ENCODE measurements around the gene ARHGAP6.

Gene ARHGAP6

DNA sequence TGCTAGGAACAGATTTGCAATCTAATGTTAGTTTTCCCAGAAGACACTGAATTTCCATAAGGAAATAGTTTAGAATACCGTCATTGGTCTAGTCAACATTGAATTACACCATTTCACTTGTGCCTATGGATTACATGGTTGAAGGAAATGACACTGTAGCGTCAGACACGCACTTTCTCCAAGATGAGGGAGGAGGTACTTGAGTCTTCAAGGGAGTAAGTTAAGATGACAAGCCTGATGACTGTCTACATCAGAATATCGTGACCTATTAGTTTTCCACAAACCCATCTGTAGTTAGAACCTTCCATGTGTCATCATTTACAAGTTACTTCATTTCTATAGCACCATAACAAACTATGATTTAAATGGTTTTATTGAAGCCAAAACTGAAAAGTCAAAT lies 218.8 kb downstream of the ARHGAP6 start:
- DNase-seq (ENCODE audit: low spot score), result no peak
- TF ChIP-seq, protein P1, sequence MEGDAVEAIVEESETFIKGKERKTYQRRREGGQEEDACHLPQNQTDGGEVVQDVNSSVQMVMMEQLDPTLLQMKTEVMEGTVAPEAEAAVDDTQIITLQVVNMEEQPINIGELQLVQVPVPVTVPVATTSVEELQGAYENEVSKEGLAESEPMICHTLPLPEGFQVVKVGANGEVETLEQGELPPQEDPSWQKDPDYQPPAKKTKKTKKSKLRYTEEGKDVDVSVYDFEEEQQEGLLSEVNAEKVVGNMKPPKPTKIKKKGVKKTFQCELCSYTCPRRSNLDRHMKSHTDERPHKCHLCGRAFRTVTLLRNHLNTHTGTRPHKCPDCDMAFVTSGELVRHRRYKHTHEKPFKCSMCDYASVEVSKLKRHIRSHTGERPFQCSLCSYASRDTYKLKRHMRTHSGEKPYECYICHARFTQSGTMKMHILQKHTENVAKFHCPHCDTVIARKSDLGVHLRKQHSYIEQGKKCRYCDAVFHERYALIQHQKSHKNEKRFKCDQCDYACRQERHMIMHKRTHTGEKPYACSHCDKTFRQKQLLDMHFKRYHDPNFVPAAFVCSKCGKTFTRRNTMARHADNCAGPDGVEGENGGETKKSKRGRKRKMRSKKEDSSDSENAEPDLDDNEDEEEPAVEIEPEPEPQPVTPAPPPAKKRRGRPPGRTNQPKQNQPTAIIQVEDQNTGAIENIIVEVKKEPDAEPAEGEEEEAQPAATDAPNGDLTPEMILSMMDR (IDR thresholded peaks at IDR 0.05; ENCODE audit: extremely low read depth, missing control alignments), result no peak

DNA sequence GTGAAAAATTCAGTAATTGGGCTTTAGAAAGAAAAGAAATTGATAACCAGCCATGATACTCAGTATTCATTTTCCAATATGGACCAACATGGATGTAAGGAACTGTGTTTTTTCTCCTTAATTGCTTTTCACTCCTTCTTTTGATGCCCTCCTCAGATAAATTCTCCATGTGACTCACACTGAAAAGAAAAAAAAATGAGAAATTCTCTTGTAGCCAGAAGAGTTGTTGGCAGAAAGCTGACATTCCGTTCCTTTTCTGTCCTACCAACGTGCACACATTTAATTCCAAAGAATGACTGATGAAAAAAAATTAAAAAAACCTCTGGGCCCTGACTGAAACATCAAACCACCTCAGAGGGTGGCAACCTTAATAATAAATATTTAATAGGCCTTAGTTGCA lies 219.4 kb downstream of the ARHGAP6 start:
- DNase-seq (ENCODE audit: low spot score), result no peak
- TF ChIP-seq, protein P1 (IDR thresholded peaks at IDR 0.05; ENCODE audit: extremely low read depth, missing control alignments), result no peak

DNA sequence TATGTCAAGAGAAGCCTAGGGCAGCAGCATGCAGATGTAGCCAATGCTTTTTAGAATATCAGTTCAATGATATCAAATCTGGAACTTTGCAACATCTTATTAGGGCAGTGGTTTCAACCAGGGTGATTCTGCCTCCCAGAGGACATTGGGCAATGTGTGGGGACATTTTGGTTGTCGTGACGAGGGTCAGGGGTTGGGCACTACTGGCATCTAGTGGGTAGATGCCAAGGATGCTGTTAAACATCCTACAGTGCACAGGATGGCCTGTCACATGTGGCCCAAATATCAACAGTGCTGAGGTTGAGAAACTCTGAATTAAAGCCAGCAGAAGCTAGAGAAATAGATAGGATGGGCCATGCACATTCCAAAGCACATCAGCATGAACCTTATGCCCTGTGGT lies 220.2 kb downstream of the ARHGAP6 start:
- TF ChIP-seq, protein P1 (IDR thresholded peaks at IDR 0.05; ENCODE audit: extremely low read depth, missing control alignments), result no peak
- DNase-seq (ENCODE audit: low spot score), result no peak

DNA sequence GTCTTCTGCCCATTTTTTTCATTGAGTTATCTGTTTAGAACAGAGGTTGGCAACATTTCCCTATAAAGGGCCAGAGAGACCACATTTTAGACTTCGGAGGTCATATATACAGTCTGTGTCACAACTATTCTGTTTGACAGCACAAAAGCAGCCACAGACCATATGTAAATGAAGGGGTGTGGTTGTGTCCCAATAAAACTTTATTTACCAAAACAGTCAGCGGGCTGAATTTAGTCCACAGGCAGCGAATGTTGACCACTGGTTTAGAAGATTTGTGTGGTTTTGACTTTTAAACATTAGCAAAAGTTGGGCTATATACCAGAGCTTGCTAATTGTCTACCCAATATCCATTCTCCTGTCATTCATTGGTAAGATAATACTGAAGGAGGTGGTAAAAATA lies 221.7 kb downstream of the ARHGAP6 start:
- TF ChIP-seq, protein P1 (IDR thresholded peaks at IDR 0.05; ENCODE audit: extremely low read depth, missing control alignments), result no peak
- DNase-seq (ENCODE audit: low spot score), result no peak

DNA sequence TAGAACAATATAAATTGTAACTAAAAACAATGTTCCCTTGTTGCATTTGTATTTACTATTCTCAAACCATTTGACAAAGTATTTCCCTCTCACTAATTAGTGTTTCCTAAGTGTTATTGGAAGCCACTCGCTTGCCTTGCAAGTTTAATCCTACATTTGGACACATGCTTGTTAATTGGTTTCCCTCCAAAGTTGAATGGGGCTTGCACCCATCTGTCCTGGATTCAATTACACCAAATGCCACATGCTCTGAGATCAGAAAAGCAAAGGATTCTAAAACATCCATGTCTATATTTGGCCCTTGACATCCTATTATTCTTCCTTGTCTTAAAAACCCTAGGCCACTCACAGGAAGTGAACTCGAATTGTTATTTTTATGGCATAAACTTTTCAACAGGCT lies 225.9 kb downstream of the ARHGAP6 start:
- TF ChIP-seq, protein P1 (IDR thresholded peaks at IDR 0.05; ENCODE audit: extremely low read depth, missing control alignments), result no peak
- no peak for DNase-seq (ENCODE audit: low spot score)

DNA sequence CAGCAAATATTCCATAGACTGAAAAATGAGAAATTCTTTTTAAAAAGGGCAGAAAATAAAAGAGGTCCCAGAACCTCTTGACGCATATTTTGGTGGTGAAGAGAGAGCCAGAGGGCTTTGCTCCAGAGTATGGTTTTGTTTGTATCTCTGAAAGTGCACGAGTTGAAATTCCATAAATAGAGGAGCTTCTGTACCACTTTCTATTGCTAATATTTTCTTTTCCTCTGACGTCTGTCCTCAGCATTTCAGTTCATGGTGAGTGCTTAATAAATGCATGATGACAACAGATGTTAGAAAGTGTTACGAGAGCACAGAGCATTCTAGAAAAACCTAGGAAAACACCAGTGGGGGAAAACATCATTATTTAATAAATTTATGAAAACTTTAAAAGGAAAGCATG lies 227.0 kb downstream of the ARHGAP6 start:
- TF ChIP-seq, protein P1 (IDR thresholded peaks at IDR 0.05; ENCODE audit: extremely low read depth, missing control alignments), result no peak

DNA sequence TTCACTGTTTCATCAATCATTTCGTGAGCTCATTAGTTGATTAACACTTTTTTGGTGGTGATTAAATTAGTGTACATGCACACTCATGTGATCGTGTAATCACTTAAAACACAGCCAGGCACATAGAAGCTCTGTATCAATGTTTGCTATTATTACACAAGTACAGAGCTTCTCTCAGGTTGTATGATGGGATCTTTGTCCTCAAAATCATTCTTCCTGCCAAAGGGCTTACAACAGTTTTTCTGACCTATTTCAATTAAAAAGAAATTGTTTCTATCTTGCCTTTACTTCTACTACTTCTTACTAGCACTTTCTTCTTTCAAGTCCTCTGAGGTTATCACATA lies 227.4 kb downstream of the ARHGAP6 start:
- TF ChIP-seq, protein P1 (IDR thresholded peaks at IDR 0.05; ENCODE audit: extremely low read depth, missing control alignments), result no peak
- DNase-seq (ENCODE audit: low spot score), result no peak

More for the DNA sequence above, 227.0 kb downstream of the ARHGAP6 start:
- DNase-seq (ENCODE audit: low spot score), result no peak
